Breast epithelium (tissue), 4 donors: ENCODE results near the gene INPP4A. TPM values are rescaled to one million over a fixed set of nuclear protein-coding genes. Genes with fewer than 3 reads are reported as not detected.
A peak's percentile ranks its signal among the peaks of the same experiment; 100 is the strongest.

ENCODE experiments used
- DNase-seq, 2 donors: peaks; one replicate each; pipeline ENCODE4 v3.0.0-alpha.2; 2019; ENCODE audit warnings: low spot score in 2 of 2
- H3K27ac ChIP-seq, 2 donors: fragments of 200-600 bp; sonication (generic) in 1 of 2; one replicate each; pipeline ENCODE4 v1.5.1; 2016 to 2019; ENCODE audit warnings: mild to moderate bottlenecking in 1 of 2
- H3K27me3 ChIP-seq, 2 donors: fragments of 200-600 bp; sonication (generic) in 1 of 2; one replicate each; pipeline versions ENCODE4 v1.5.1 to v1.6.0; 2017 to 2019; ENCODE audit warnings: control low read depth in 1 of 2, mild to moderate bottlenecking in 1 of 2
- H3K36me3 ChIP-seq: fragments of 200-600 bp; one replicate; pipeline ENCODE4 v1.5.1; 2019
- H3K4me1 ChIP-seq, 2 donors: fragments of 200-600 bp; sonication (generic); one replicate each; pipeline ENCODE4 v1.5.1; 2016 to 2019; ENCODE audit warnings: control low read depth in 1 of 2
- H3K4me3 ChIP-seq, 3 donors: fragments of 200-600 bp; sonication (generic); 1 replicate in 2 of 3; 2 replicates in 1 of 3; pipeline ENCODE4 v1.5.1; 2016 to 2019; ENCODE audit warnings: mild to moderate bottlenecking in 3 of 3, moderate library complexity in 2 of 3
- H3K9me3 ChIP-seq, 2 donors: fragments of 200-600 bp; sonication (generic) in 1 of 2; one replicate each; pipeline ENCODE4 v1.5.1; 2016 to 2019; ENCODE audit warnings: control low read depth in 1 of 2
- CTCF ChIP-seq, 3 donors: fragments of 450-650 bp; IDR thresholded peaks; one replicate each; pipeline ENCODE4 v1.5.1; 2016 to 2017; ENCODE audit warnings: antibody characterized with exemption in 3 of 3, mild to moderate bottlenecking in 3 of 3, moderate library complexity in 3 of 3
- POLR2A ChIP-seq: fragments of 450-650 bp; IDR thresholded peaks from one replicate; pipeline ENCODE4 v1.6.1; 2016; ENCODE audit warnings: antibody characterized with exemption, mild to moderate bottlenecking, moderate library complexity
- POLR2AphosphoS5 ChIP-seq, 3 donors: sonication (generic); formaldehyde crosslinking; IDR thresholded peaks; one replicate each; pipeline ENCODE4 v1.6.1; 2017; ENCODE audit warnings: antibody characterized with exemption in 3 of 3
- intact Hi-C: fragments of 100-400 bp; cut with DNase I; formaldehyde crosslinking; loops from one replicate; pipeline ENCODE4 v1.15.1; 2023; ENCODE audit warnings: low total_unique reads
- total RNA-seq, 3 donors: library from RNA; depleted of rRNA; stranded (reverse); fragments of >200 nt; gene quantifications; one replicate each; pipeline ENCODE4 v1.1.0, GENCODE V29; 2016

INPP4A gene
- total RNA-seq, 3 donors from 2014 or later, result 22.6 to 35.4 (median 25.8) TPM

- TF ChIP-seq CTCF (IDR thresholded peaks at IDR 0.05) (no peak), POLR2A (no peak), POLR2AphosphoS5 (IDR thresholded peaks at IDR 0.05) (no peak)
- no peaks in the 10 kb centered on the region for H3K36me3 ChIP-seq
- H3K27ac ChIP-seq, result no peak overlapping the region
- peaks cover 3 to 17% of the 10 kb centered on the region in 2 donors for H3K4me1 ChIP-seq
- no peaks in the 10 kb centered on the region for H3K27me3 ChIP-seq
- intact Hi-C loops, result loop anchor here (10.0 kb wide), 1 partner anchor 834 kb away; the partner anchor contains the start of gene COX5B
- DNase-seq, result no peak
- H3K4me3 ChIP-seq, result no peak overlapping the region
- no peaks in the 10 kb centered on the region for H3K9me3 ChIP-seq
These were observed 34.2 kb downstream of the INPP4A start for GRCh38 chr2:98478907-98479306.

- TF ChIP-seq POLR2A (no peak), POLR2AphosphoS5 (IDR thresholded peaks at IDR 0.05) (no peak), CTCF (IDR thresholded peaks at IDR 0.05) (no peak)
- H3K4me1 ChIP-seq, result peaks cover 3 to 16% of the 10 kb centered on the region in 2 donors
- no peaks in the 10 kb centered on the region for H3K9me3 ChIP-seq
- H3K27me3 ChIP-seq, result no peaks in the 10 kb centered on the region
- H3K4me3 ChIP-seq, result no peak overlapping the region
- peak overlapping the region in 1 of 2 donors; percentile 13 for H3K27ac ChIP-seq
- no peaks in the 10 kb centered on the region for H3K36me3 ChIP-seq
- no peak for DNase-seq
- intact Hi-C loops, result loop anchor here (10.0 kb wide), 1 partner anchor 835 kb away; the partner anchor contains the start of gene COX5B
These were observed 34.7 kb downstream of the INPP4A start for GRCh38 chr2:98479371-98479770.

GRCh38 chr2:98479959-98480524, 35.4 kb downstream of the INPP4A start:
- no peak overlapping the region for H3K4me3 ChIP-seq
- no peaks in the 10 kb centered on the region for H3K36me3 ChIP-seq
- TF ChIP-seq POLR2AphosphoS5 (IDR thresholded peaks at IDR 0.05) (no peak), CTCF (IDR thresholded peaks at IDR 0.05) (no peak), POLR2A (no peak)
- no peak for DNase-seq
- peaks cover 3 to 14% of the 10 kb centered on the region in 2 donors for H3K4me1 ChIP-seq
- peak overlapping the region in 1 of 2 donors; percentile 13 for H3K27ac ChIP-seq
- intact Hi-C loops, result loop anchor here (10.0 kb wide), 1 partner anchor 835 kb away; the partner anchor contains the start of gene COX5B
- no peaks in the 10 kb centered on the region for H3K27me3 ChIP-seq
- no peaks in the 10 kb centered on the region for H3K9me3 ChIP-seq

GRCh38 chr2:98480598-98480997, 35.9 kb downstream of the INPP4A start:
- no peak for TF ChIP-seq CTCF (IDR thresholded peaks at IDR 0.05)
- TF ChIP-seq POLR2A, result no peak
- TF ChIP-seq POLR2AphosphoS5 (IDR thresholded peaks at IDR 0.05), result no peak
- intact Hi-C loops, result no loop called here
- H3K4me3 ChIP-seq, result no peak overlapping the region
- H3K27ac ChIP-seq, result no peak overlapping the region
- no peaks in the 10 kb centered on the region for H3K27me3 ChIP-seq
- H3K36me3 ChIP-seq, result no peaks in the 10 kb centered on the region
- no peaks in the 10 kb centered on the region for H3K9me3 ChIP-seq
- DNase-seq, result no peak
- peaks cover 3 to 14% of the 10 kb centered on the region in 2 donors for H3K4me1 ChIP-seq

GRCh38 chr2:98482362-98482761, 37.7 kb downstream of the INPP4A start:
- H3K36me3 ChIP-seq, result no peaks in the 10 kb centered on the region
- intact Hi-C loops, result no loop called here
- peaks cover 3 to 14% of the 10 kb centered on the region in 2 donors for H3K4me1 ChIP-seq
- no peaks in the 10 kb centered on the region for H3K27me3 ChIP-seq
- H3K27ac ChIP-seq, result no peak overlapping the region
- no peak for TF ChIP-seq POLR2AphosphoS5 (IDR thresholded peaks at IDR 0.05)
- TF ChIP-seq POLR2A, result no peak
- no peak for TF ChIP-seq CTCF (IDR thresholded peaks at IDR 0.05)
- H3K4me3 ChIP-seq, result no peak overlapping the region
- no peak for DNase-seq
- no peaks in the 10 kb centered on the region for H3K9me3 ChIP-seq
